ENCODE results near the gene PTPN7. TPM values are rescaled to one million over a fixed set of nuclear protein-coding genes. Genes with fewer than 3 reads are reported as not detected.

PTPN7 gene
- total RNA-seq, 1 donor from 2014 or later = 8.5 TPM

DNA sequence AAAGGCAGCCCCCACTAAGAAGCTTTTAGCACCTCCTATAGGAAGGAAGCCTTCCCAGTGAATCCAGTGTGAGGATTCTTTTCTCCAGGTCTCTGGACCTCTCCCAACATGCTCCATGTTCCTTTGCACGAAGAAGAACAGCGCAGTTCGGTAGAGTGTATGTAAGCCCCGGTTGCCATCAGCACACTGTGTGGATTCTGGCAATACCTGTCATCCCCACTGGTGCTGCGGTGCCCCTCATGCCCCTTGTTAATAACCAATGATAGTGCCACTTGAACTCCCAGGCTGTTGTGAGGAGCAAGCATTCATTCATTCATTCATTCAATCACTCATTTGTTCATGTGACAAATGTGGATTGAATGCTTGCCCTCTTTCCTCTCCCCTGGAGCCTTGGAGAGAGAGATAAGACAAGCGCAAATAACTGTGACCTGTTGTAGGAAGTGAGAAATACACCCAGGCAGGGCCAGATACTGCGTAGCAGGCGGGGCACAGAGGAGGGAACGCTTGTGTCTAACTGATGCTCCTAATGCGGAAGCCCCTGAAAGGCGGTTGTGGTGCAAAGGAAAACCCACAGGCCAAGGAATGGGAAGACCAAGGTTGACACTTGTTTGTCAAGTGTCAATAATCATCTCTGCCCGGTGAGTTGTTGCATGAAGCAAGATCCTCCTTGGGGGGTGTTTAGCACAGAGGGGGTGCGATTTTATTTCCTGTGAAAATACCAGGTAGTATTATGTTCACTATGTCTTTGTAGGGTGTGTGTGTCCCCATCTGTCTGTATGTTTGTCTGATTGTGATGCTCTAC, 43.0 kb upstream of the PTPN7 start:
- Histone ChIP-seq H3K27ac (no peak overlapping the region), H3K36me3 (no peaks in the 10 kb centered on the region), H3K9me3 (no peaks in the 10 kb centered on the region), H3K27me3 (ENCODE audit: low read depth) (no peaks in the 10 kb centered on the region), H3K4me3 (no peak overlapping the region), H3K4me1 (no peaks in the 10 kb centered on the region)
- DNase-seq = no peak
- ATAC-seq = no peak
- intact Hi-C loops (cut with DNase I) = no loop called here
- TF ChIP-seq, protein P1, sequence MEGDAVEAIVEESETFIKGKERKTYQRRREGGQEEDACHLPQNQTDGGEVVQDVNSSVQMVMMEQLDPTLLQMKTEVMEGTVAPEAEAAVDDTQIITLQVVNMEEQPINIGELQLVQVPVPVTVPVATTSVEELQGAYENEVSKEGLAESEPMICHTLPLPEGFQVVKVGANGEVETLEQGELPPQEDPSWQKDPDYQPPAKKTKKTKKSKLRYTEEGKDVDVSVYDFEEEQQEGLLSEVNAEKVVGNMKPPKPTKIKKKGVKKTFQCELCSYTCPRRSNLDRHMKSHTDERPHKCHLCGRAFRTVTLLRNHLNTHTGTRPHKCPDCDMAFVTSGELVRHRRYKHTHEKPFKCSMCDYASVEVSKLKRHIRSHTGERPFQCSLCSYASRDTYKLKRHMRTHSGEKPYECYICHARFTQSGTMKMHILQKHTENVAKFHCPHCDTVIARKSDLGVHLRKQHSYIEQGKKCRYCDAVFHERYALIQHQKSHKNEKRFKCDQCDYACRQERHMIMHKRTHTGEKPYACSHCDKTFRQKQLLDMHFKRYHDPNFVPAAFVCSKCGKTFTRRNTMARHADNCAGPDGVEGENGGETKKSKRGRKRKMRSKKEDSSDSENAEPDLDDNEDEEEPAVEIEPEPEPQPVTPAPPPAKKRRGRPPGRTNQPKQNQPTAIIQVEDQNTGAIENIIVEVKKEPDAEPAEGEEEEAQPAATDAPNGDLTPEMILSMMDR (IDR thresholded peaks at IDR 0.05) = no peak

DNA sequence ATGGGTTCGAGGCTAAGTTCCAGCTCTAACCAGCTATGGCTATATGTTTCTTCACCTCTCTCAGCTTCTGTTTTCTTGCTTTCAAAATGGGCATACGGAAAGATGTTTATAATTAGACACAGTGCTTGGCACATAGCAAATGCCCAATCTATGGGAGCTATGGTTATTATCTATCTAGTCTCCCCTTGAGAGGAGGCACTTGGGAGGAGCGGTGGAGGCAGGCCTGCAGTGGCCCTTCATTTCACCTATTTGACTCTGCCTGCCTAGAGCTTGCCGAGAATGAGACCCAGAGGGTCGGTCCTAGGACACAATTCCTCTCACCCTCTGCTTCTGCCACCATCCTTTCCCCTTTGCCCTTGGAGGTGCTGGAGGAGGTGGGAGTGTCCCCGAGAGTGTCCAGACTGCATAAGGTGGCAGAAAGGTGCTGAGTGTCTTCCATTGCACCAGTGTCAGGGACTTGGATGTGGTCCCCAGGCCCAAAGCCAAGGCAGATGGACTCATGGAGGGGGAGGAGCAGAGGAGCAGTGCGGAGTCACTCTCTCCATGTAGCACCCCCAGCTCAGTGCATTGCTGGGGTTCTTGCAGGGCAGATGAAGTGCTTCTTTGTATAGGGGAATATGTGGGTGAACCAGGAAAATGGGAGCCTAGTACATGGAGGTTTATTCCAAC, 42.2 kb upstream of the PTPN7 start:
- Histone ChIP-seq H3K4me3 (no peak overlapping the region), H3K9me3 (no peaks in the 10 kb centered on the region), H3K27me3 (ENCODE audit: low read depth) (no peaks in the 10 kb centered on the region), H3K36me3 (no peaks in the 10 kb centered on the region), H3K4me1 (no peaks in the 10 kb centered on the region), H3K27ac (no peak overlapping the region)
- TF ChIP-seq, protein P1 (IDR thresholded peaks at IDR 0.05) = no peak
- DNase-seq = no peak
- no peak for ATAC-seq
- intact Hi-C loops (cut with DNase I) = no loop called here

DNA sequence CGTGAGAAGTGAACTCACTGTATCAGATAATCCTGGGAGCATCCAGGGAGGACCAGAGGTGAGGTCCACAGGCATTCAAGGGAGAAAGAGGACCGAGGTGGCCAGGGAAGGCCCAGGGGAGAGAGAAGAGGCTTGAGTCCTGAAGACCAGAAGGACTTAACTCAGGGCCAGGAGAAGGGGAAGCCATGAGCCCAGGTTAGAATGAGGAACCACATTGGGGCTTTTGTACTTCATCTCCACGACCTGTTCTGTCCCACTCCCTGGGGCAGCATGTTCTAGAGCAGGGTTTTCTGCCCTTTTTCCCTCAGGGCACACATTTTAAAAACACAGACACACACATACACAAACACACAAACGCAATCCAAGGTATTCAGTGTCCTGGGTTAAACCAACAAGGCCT, 41.6 kb upstream of the PTPN7 start:
- no peaks in the 10 kb centered on the region for H3K4me1 ChIP-seq
- no peak overlapping the region for H3K4me3 ChIP-seq
- H3K9me3 ChIP-seq = no peaks in the 10 kb centered on the region
- TF ChIP-seq, protein P1 (IDR thresholded peaks at IDR 0.05) = no peak
- no peak overlapping the region for H3K27ac ChIP-seq
- ATAC-seq (no peak), DNase-seq (no peak)
- no peaks in the 10 kb centered on the region for H3K36me3 ChIP-seq
- intact Hi-C loops (cut with DNase I) = no loop called here
- H3K27me3 ChIP-seq (ENCODE audit: low read depth) = no peaks in the 10 kb centered on the region

DNA sequence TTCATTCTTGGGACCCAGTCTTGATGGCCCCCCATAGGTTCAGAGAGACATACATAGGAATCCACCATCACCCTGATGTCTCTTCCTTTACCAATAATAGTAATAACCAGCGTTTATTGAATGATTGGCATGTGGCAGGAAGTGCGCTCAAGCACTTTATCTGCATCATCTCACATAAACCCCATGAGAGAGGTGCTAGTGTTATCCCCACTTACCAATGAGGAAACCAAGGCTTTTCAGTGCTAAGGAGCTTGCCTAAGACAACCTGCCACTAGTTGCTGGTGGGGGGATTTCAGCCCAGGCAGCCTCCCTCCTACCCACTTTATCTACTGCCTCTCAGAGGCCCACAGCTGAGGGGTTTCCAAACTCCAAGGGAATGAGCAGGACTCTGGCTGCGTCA, 40.9 kb upstream of the PTPN7 start:
- DNase-seq = no peak
- Histone ChIP-seq H3K27me3 (ENCODE audit: low read depth) (no peaks in the 10 kb centered on the region), H3K27ac (no peak overlapping the region), H3K9me3 (no peaks in the 10 kb centered on the region), H3K36me3 (no peaks in the 10 kb centered on the region), H3K4me1 (no peaks in the 10 kb centered on the region), H3K4me3 (no peak overlapping the region)
- TF ChIP-seq, protein P1 (IDR thresholded peaks at IDR 0.05) = no peak
- ATAC-seq = no peak
- intact Hi-C loops (cut with DNase I) = no loop called here

DNA sequence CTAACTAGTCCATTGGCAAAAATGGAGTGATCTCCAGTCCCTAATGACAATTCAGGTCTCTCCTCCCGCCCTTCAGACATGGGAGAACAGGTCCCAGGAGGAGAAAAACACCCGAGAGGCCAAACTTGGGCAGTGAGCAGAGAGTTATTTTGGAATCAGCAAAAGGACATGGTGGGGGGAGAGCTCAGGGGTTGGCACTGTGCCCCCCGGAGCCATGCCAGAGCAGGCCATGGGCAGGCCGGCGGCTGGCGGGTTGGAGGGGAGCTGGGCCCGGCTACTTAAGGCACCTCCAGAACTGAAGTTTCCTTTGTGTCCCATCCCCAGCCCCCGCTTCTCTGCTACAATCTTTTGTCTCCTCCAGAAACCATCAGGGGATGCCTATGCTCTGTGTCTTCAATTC, 40.3 kb upstream of the PTPN7 start:
- no peaks in the 10 kb centered on the region for H3K4me1 ChIP-seq
- ATAC-seq = no peak
- DNase-seq = no peak
- H3K27me3 ChIP-seq (ENCODE audit: low read depth) = no peaks in the 10 kb centered on the region
- no peaks in the 10 kb centered on the region for H3K9me3 ChIP-seq
- no peak overlapping the region for H3K27ac ChIP-seq
- H3K4me3 ChIP-seq = no peak overlapping the region
- no peaks in the 10 kb centered on the region for H3K36me3 ChIP-seq
- TF ChIP-seq, protein P1 (IDR thresholded peaks at IDR 0.05) = no peak
- intact Hi-C loops (cut with DNase I) = no loop called here
